Sigmoid colon (tissue), 7 donors: Measurements from ENCODE around the gene TRAPPC12. TPM values are rescaled to one million over a fixed set of nuclear protein-coding genes. Genes with fewer than 3 reads are reported as not detected.

Source experiments
- DNase-seq: peaks from one replicate; pipeline ENCODE4 v3.0.0-alpha.2; 2019
- H3K27ac ChIP-seq, 4 donors: fragments of 200-600 bp; sonication (generic); one replicate each; pipeline ENCODE4 v1.5.1; 2016 to 2019; ENCODE audit warnings: mild to moderate bottlenecking in 1 of 4
- H3K27me3 ChIP-seq, 3 donors: fragments of 200-600 bp; sonication (generic); one replicate each; pipeline ENCODE4 v1.5.1; 2019; ENCODE audit warnings: mild to moderate bottlenecking in 1 of 3
- H3K36me3 ChIP-seq, 4 donors: fragments of 200-600 bp; sonication (generic); one replicate each; pipeline ENCODE4 v1.5.1; 2016 to 2019
- H3K4me1 ChIP-seq, 4 donors: fragments of 200-600 bp; sonication (generic); one replicate each; pipeline ENCODE4 v1.5.1; 2017 to 2019
- H3K4me3 ChIP-seq, 4 donors: fragments of 200-600 bp; sonication (generic); one replicate each; pipeline ENCODE4 v1.5.1; 2017 to 2019; ENCODE audit warnings: mild to moderate bottlenecking in 2 of 4, moderate library complexity in 1 of 4
- H3K9me3 ChIP-seq, 4 donors: fragments of 200-600 bp in 3 of 4; sonication (generic) in 3 of 4; one replicate each; pipeline versions ENCODE4 v1.5.1 to v1.6.1; 2013 to 2019
- EP300 ChIP-seq, 4 donors: sonication (generic); formaldehyde crosslinking; IDR thresholded peaks; one replicate each; pipeline ENCODE4 v1.6.1; 2017; ENCODE audit warnings: antibody characterized with exemption in 4 of 4
- POLR2A ChIP-seq, 2 donors: fragments of 450-650 bp; IDR thresholded peaks; one replicate each; pipeline ENCODE4 v1.6.1; 2016; ENCODE audit warnings: antibody characterized with exemption in 2 of 2, mild to moderate bottlenecking in 2 of 2, moderate library complexity in 2 of 2
- POLR2AphosphoS5 ChIP-seq, 4 donors: sonication (generic); formaldehyde crosslinking; IDR thresholded peaks; one replicate each; pipeline ENCODE4 v1.6.1; 2017; ENCODE audit warnings: antibody characterized with exemption in 4 of 4
- WGBS, 2 donors: extraction: QIAGEN DNeasy Blood & Tissue Kit; methylation state at CpG; one replicate each; pipeline ENCODE4 v1.1.7; 2013; 5-methylcytosine and 5-hydroxymethylcytosine counted together
- intact Hi-C: fragments of 100-400 bp; cut with DNase I; formaldehyde crosslinking; loops from one replicate; pipeline ENCODE4 v1.15.1; 2023
- polyA plus RNA-seq, 3 donors: library from polyadenylated mRNA; stranded (reverse); fragments of 200-250 nt; gene quantifications; one replicate each; pipeline ENCODE4 v1.2.3, GENCODE V29; 2013
- total RNA-seq, 4 donors: library from RNA; depleted of rRNA; stranded (reverse); fragments of >200 nt; gene quantifications; one replicate each; pipeline ENCODE4 v1.1.0, GENCODE V29; 2016
- TF ChIP-seq, protein P1 (sequence below), 4 experiments: fragments of 450-650 bp in 3 of 4; fragments of 200-600 bp in 1 of 4; IDR thresholded peaks; one replicate each; pipeline ENCODE4 v1.5.1; 2016 to 2019; ENCODE audit warnings: antibody characterized with exemption in 4 of 4, mild to moderate bottlenecking in 3 of 4, moderate library complexity in 2 of 4
- donor health status: healthy with polysubstance abuse.
- donor health status: Bipolar disorder and iron deficiency.
- donor health status: healthy.

TRAPPC12 gene
- total and polyA plus RNA-seq, 7 donors: 22.7 to 79.5 (median 50.5) TPM

DNA sequence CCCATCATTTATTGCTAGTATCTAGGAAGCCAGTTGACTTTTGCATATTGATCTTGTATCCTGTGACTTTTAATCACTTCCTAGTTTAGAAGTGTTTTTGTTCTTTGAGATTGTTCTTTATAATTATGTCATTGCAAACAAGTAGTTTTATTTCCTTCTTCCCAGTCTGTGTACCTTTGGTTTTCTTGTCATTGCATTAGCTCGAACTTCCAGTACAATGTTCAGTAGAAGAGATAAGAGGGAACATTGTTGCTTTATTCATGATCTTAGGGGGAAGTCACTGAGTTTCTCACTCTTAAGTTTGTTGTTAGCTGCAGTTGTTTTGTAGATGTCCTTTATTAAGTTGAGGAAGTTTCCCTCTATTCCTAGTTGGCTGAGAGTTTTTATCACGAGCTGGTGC is 61.0 kb downstream of the TRAPPC12 start:
- DNase-seq: no peak
- Histone ChIP-seq H3K9me3 (no peaks in the 10 kb centered on the region), H3K4me3 (no peak overlapping the region), H3K27ac (no peak overlapping the region), H3K27me3 (no peaks in the 10 kb centered on the region), H3K36me3 (peaks cover 0 to 18% (median 13%) of the 10 kb centered on the region in 4 donors), H3K4me1 (no peaks in the 10 kb centered on the region)
- 22 to 66% methylated on average over 2 of the region's 2 CpGs for WGBS, 2 donors
- intact Hi-C loops: no loop called here
- TF ChIP-seq, protein P1, sequence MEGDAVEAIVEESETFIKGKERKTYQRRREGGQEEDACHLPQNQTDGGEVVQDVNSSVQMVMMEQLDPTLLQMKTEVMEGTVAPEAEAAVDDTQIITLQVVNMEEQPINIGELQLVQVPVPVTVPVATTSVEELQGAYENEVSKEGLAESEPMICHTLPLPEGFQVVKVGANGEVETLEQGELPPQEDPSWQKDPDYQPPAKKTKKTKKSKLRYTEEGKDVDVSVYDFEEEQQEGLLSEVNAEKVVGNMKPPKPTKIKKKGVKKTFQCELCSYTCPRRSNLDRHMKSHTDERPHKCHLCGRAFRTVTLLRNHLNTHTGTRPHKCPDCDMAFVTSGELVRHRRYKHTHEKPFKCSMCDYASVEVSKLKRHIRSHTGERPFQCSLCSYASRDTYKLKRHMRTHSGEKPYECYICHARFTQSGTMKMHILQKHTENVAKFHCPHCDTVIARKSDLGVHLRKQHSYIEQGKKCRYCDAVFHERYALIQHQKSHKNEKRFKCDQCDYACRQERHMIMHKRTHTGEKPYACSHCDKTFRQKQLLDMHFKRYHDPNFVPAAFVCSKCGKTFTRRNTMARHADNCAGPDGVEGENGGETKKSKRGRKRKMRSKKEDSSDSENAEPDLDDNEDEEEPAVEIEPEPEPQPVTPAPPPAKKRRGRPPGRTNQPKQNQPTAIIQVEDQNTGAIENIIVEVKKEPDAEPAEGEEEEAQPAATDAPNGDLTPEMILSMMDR (IDR thresholded peaks at IDR 0.05): no peak
- TF ChIP-seq POLR2A (IDR thresholded peaks at IDR 0.05) (no peak), POLR2AphosphoS5 (IDR thresholded peaks at IDR 0.05) (no peak), EP300 (IDR thresholded peaks at IDR 0.05) (no peak)

DNA sequence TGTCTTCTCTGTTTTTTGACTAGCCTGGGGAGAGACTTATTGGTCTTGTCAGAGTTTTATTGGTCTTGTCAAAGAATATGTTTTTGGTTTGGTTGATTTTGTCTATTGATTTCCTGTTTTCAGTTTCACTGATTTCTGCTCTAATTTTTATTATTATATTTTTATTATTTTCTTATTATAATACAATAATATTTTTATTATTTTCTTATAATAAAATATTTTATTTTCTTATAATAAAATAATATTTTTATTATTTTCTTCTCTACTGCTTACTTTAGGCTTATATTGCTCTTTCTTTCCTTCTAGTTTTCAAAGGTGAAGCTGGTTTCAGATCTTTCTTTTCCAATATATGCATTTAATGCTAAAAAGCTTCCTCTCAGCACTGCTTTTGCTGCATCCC is 62.0 kb downstream of the TRAPPC12 start:
- DNase-seq: no peak
- no peaks in the 10 kb centered on the region for H3K4me1 ChIP-seq

DNA sequence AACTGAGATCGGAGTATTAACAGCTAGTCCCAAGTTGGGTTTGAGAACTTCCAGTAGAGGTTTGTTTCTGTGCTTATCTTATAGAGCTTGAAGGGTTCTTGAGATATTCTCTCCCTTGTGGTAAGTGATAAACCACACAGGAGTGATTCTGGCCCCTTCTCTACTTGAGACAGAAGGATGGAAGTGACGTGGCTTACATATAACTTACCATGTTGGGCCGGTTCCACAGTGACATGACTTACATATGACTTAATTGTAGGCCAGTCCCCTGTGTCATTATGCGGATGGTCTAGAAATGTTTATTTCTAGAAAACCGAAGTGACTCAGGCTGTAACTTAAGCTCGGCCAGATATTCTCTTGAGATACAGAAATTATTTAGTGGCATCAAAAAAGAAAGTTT is 62.7 kb downstream of the TRAPPC12 start:
- TF ChIP-seq, protein P1 (IDR thresholded peaks at IDR 0.05): no peak
- TF ChIP-seq POLR2A (IDR thresholded peaks at IDR 0.05) (no peak), POLR2AphosphoS5 (IDR thresholded peaks at IDR 0.05) (no peak), EP300 (IDR thresholded peaks at IDR 0.05) (no peak)
- WGBS, 2 donors: 90 to 97% methylated on average over 6 of the region's 6 CpGs
- H3K27me3 ChIP-seq: no peaks in the 10 kb centered on the region
- H3K36me3 ChIP-seq: peaks cover 4 to 35% (median 26%) of the 10 kb centered on the region in 4 donors
- no peak overlapping the region for H3K27ac ChIP-seq
- H3K4me3 ChIP-seq: no peak overlapping the region
- intact Hi-C loops: no loop called here
- no peaks in the 10 kb centered on the region for H3K4me1 ChIP-seq
- no peaks in the 10 kb centered on the region for H3K9me3 ChIP-seq
- DNase-seq: no peak

More for the DNA sequence above, 62.0 kb downstream of the TRAPPC12 start:
- Histone ChIP-seq H3K36me3 (peaks cover 4 to 28% (median 19%) of the 10 kb centered on the region in 4 donors), H3K4me3 (no peak overlapping the region), H3K27me3 (no peaks in the 10 kb centered on the region), H3K9me3 (no peaks in the 10 kb centered on the region), H3K27ac (no peak overlapping the region)
- intact Hi-C loops: no loop called here
- no peak for TF ChIP-seq POLR2AphosphoS5 (IDR thresholded peaks at IDR 0.05)
- TF ChIP-seq, protein P1 (IDR thresholded peaks at IDR 0.05): no peak
- TF ChIP-seq POLR2A (IDR thresholded peaks at IDR 0.05): no peak
- TF ChIP-seq EP300 (IDR thresholded peaks at IDR 0.05): no peak

DNA sequence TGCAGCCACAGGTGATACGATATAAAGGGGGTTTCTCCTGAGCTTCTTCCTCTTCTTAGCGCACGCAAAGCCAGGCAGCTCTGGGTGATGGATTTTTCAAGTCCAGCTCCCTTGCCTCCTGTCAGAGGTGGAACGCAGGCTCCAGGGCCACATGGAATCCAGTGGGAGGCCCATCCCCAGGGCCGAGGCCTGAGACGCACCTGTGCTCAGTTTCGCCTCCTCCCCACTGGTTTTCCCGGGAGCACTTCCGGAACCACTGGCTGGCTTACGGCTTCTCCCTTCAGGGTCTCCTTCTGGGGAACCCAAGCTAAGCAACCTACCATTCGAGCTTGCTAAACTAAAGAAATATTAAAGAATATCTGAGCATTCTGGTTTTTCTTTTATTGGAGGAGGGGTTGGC is 63.6 kb downstream of the TRAPPC12 start:
- Histone ChIP-seq H3K9me3 (no peaks in the 10 kb centered on the region), H3K27ac (no peak overlapping the region), H3K4me3 (no peak overlapping the region), H3K27me3 (no peaks in the 10 kb centered on the region), H3K4me1 (no peaks in the 10 kb centered on the region), H3K36me3 (peaks cover 4 to 44% (median 31%) of the 10 kb centered on the region in 4 donors)
- TF ChIP-seq POLR2AphosphoS5 (IDR thresholded peaks at IDR 0.05): no peak
- TF ChIP-seq EP300 (IDR thresholded peaks at IDR 0.05): no peak
- TF ChIP-seq, protein P1 (IDR thresholded peaks at IDR 0.05): no peak
- TF ChIP-seq POLR2A (IDR thresholded peaks at IDR 0.05): no peak
- 97% methylated on average over 11 of the region's 11 CpGs for WGBS, 2 donors
- intact Hi-C loops: no loop called here
- DNase-seq: no peak

DNA sequence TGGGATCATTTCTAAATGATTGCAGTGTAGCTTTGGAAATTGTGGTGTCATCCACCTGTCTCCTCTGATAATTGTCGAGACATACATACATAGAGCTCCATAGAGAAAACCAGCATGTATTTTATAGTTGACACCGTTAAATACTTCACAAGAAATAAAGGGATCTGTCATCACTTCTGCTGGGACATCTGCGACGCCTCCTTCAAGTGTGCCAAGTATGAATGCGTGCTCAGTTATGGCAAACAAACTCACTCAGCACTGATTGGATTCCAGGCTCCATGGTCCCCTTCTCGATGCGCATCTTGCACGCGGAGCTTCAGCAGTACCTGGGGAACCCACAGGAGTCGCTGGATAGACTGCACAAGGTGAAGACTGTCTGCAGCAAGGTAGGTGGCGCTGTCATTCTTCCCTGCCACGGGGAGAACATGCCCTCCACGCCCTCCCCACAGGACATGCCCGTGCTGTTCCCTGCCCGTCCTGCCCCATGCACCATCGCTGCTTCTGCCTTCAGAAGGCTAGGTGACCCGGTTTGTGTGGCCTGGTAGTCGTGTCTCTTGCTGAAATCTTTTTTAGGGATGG is 64.1 kb downstream of the TRAPPC12 start:
- Histone ChIP-seq H3K4me1 (no peaks in the 10 kb centered on the region), H3K36me3 (peaks cover 4 to 47% (median 32%) of the 10 kb centered on the region in 4 donors), H3K9me3 (no peaks in the 10 kb centered on the region), H3K27me3 (no peaks in the 10 kb centered on the region), H3K4me3 (no peak overlapping the region), H3K27ac (no peak overlapping the region)
- 96% methylated on average over 18 of the region's 18 CpGs for WGBS, 2 donors
- DNase-seq: no peak
- TF ChIP-seq POLR2A (IDR thresholded peaks at IDR 0.05): no peak
- TF ChIP-seq, protein P1 (IDR thresholded peaks at IDR 0.05): no peak
- intact Hi-C loops: no loop called here
